ENCODE measurements around the gene DCPS. TPM values are rescaled to one million over a fixed set of nuclear protein-coding genes. Genes with fewer than 3 reads are reported as not detected.

DCPS gene
- total and polyA plus RNA-seq, 8 donors = 1.8 to 60.3 (median 12.6) TPM

DNA sequence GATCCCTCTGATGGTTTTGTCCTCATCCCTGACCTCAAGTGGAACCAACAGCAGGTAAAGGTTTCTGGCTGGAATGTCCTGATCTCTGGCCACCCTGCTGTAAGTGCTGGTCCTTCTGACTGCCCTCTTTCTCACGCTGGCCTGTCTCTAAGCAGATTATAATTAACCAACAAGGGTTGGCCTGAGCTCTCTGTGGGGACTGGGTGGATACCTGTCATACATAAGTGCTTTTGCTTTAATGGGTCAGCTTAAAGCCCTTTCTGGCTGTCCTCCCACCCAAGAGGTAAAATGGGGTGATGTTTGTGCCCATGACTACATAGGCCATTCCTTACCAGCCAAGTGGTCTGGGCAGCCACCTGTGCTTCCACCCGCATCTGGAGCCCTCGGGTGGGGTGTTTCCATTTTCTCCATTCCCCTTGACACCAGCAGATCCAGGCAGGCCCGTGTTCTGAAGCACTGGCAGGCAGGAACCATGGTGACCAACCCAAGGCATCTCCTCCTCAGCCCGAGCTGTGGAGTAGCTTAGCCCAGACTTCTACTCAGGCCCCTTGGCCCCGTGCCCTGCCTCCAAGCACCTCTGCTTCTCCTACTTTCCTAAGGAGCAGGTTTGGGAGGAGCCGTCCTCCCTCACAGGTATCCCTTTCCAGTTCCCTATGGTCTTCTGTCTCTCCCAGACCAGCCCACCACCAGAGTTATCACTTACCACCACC is 34.6 kb downstream of the DCPS start:
- intact Hi-C loops (cut with DNase I; ENCODE audit: low total_unique reads) = no loop called here
- Histone ChIP-seq H3K4me3 (no peak overlapping the region), H3K36me3 (peaks cover 12 to 70% (median 58%) of the 10 kb centered on the region in 4 donors), H3K27ac (peak overlapping the region in 3 of 5 donors; percentile 7 to 32 (median 17)), H3K27me3 (no peaks in the 10 kb centered on the region), H3K4me1 (peaks cover 14 to 49% (median 19%) of the 10 kb centered on the region in 4 donors), H3K9me3 (no peaks in the 10 kb centered on the region)
- 81 to 88% (median 85%) methylated on average over 7 of the region's 7 CpGs for WGBS, 5 donors
- no peak for DNase-seq
- TF ChIP-seq POLR2A (IDR thresholded peaks at IDR 0.05) (no peak), POLR2AphosphoS5 (IDR thresholded peaks at IDR 0.05) (no peak), EP300 (IDR thresholded peaks at IDR 0.05) (no peak)
- TF ChIP-seq, protein P1, sequence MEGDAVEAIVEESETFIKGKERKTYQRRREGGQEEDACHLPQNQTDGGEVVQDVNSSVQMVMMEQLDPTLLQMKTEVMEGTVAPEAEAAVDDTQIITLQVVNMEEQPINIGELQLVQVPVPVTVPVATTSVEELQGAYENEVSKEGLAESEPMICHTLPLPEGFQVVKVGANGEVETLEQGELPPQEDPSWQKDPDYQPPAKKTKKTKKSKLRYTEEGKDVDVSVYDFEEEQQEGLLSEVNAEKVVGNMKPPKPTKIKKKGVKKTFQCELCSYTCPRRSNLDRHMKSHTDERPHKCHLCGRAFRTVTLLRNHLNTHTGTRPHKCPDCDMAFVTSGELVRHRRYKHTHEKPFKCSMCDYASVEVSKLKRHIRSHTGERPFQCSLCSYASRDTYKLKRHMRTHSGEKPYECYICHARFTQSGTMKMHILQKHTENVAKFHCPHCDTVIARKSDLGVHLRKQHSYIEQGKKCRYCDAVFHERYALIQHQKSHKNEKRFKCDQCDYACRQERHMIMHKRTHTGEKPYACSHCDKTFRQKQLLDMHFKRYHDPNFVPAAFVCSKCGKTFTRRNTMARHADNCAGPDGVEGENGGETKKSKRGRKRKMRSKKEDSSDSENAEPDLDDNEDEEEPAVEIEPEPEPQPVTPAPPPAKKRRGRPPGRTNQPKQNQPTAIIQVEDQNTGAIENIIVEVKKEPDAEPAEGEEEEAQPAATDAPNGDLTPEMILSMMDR (IDR thresholded peaks at IDR 0.05) = no peak

DNA sequence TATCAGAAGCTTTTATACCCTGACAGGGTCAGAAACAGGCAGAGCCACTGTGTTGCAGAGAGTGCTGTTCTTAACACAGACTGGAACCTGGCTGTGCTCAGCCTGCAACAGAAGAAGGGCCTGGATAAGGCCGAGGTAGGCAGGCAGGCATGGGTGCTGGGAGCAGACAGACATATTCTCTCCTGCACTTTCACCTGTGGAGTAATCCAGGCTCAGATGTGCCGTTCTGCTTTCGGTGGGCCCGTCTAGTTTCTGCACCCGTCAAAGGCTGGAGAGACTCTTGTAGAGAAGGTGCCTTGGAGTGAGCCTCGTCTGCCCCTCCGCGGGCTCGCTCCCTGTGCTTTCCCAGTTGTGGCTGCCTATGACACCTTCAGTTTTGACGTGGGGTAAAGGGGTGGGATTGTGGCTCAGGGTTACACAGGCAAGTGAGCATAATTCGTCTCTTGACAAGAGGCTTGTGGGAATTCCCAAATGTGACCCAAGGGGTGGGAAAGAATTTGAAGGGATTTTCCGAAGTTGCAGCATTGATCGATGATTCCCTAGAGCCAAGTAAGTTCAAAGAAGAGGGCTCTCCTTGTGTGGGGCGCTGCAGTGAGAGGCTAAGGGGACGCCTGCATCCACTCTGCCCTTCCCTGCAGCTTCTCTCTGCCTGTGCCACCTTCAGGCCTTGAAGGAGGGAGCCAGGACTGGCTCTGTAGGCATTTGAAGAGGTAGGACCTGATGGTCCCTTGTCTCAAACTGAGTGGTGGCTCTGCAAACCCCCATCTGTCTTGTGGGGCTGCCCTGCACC is 35.4 kb downstream of the DCPS start:
- TF ChIP-seq POLR2A (IDR thresholded peaks at IDR 0.05) (no peak), POLR2AphosphoS5 (IDR thresholded peaks at IDR 0.05) (no peak), EP300 (IDR thresholded peaks at IDR 0.05) (no peak)
- TF ChIP-seq, protein P1 (IDR thresholded peaks at IDR 0.05) = no peak
- Histone ChIP-seq H3K4me3 (no peak overlapping the region), H3K27me3 (no peaks in the 10 kb centered on the region), H3K9me3 (no peaks in the 10 kb centered on the region), H3K27ac (peak overlapping the region in 4 of 5 donors; percentile 10 to 48 (median 33)), H3K4me1 (peaks cover 14 to 49% (median 19%) of the 10 kb centered on the region in 4 donors), H3K36me3 (peaks cover 13 to 73% (median 63%) of the 10 kb centered on the region in 4 donors)
- no peak for DNase-seq
- WGBS, 5 donors = 78 to 82% (median 81%) methylated on average over 15 of the region's 15 CpGs
- intact Hi-C loops (cut with DNase I; ENCODE audit: low total_unique reads) = no loop called here

DNA sequence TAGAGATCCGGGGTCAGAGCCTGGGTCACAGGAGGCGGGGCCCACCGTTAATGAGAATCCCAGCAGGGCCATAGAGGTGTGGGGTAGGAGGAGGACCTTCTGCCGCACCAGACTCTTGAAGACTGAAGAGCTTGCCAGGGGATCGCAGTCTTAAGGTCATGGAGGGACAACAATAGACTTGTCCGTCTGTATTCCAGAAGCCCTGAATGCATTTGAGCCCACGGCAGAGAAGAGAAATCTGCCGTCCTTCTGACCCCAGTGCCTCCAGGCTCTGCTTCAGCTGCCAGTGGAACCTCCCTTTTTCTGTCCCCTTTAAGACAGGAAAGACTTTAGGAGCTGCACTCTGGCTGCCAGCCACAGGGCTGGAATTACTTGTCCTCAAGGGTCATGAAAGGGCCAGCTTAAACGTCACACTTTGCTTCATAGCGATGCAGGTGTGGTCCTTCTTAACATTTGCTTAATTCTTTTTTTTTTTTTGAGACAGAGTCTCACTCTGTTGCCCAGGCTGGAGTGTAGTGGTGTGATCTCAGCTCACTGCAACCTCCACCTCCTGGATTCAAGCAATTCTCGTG is 36.1 kb downstream of the DCPS start:
- peak overlapping the region in 4 of 5 donors; percentile 10 to 48 (median 33) for H3K27ac ChIP-seq
- H3K4me3 ChIP-seq = no peak overlapping the region
- TF ChIP-seq EP300 (IDR thresholded peaks at IDR 0.05) (no peak), POLR2A (IDR thresholded peaks at IDR 0.05) (no peak), POLR2AphosphoS5 (IDR thresholded peaks at IDR 0.05) (peak in 1 of 3 donors; percentile 37)
- TF ChIP-seq, protein P1 (IDR thresholded peaks at IDR 0.05) = no peak
- intact Hi-C loops (cut with DNase I; ENCODE audit: low total_unique reads) = no loop called here
- no peaks in the 10 kb centered on the region for H3K9me3 ChIP-seq
- H3K4me1 ChIP-seq = peaks cover 14 to 53% (median 19%) of the 10 kb centered on the region in 4 donors
- DNase-seq = peak; percentile 66 to 69
- peaks cover 13 to 78% (median 64%) of the 10 kb centered on the region in 4 donors for H3K36me3 ChIP-seq
- 41 to 62% (median 49%) methylated on average over 11 of the region's 11 CpGs for WGBS, 5 donors
- no peaks in the 10 kb centered on the region for H3K27me3 ChIP-seq

DNA sequence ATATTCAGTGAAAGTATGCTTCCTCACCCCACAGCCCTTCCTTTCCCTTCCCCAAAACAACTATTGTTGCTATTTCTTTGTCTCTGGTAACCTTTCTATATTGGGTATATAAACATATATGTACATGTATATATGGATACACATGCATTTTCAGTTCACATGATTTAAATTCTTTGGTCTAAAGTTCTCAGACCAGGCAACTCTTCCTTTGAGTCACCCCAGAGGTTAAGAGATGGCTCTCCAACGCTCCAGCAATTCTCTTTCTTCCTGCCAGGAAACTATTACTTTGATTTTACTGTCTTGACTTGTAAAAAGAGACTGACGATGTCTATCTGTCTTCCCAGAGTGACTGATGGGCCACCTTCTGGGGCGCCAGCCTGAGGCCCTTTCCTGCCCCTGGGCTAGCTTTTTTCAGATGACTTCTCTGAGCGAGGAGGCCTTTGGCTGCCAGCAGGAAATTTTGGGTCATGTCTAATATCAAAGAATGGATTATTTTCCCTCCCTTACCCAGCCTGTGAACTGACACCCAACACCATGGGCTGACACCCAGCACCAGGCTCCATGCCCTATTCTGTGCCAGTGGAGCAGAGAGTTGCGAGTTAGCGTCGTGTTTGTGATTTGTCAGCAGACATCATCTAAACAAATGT is 37.2 kb downstream of the DCPS start:
- intact Hi-C loops (cut with DNase I; ENCODE audit: low total_unique reads) = no loop called here
- Histone ChIP-seq H3K9me3 (no peaks in the 10 kb centered on the region), H3K27ac (peak overlapping the region in 2 of 5 donors; percentile 40 to 48), H3K36me3 (peaks cover 13 to 81% (median 67%) of the 10 kb centered on the region in 4 donors), H3K4me1 (peaks cover 16 to 62% (median 22%) of the 10 kb centered on the region in 4 donors), H3K27me3 (no peaks in the 10 kb centered on the region), H3K4me3 (no peak overlapping the region)
- WGBS, 5 donors = 80 to 91% (median 87%) methylated on average over 7 of the region's 7 CpGs
- TF ChIP-seq POLR2A (IDR thresholded peaks at IDR 0.05) (no peak), EP300 (IDR thresholded peaks at IDR 0.05) (no peak), POLR2AphosphoS5 (IDR thresholded peaks at IDR 0.05) (no peak)
- TF ChIP-seq, protein P1 (IDR thresholded peaks at IDR 0.05) = no peak
- no peak for DNase-seq
